HG03097 (cell line): ENCODE measurements around the gene MYOF.
A peak's percentile ranks its signal among the peaks of the same experiment; 100 is the strongest.

Source experiments
- ATAC-seq: cut with Tn5 transposase; IDR thresholded peaks from one replicate; pipeline ENCODE4 v1.9.1; 2021; ENCODE audit not compliant: unreplicated experiment, low FRiP score

MYOF gene

GRCh38 chr10:93272884-93273675 lies 209.1 kb downstream of the MYOF start:
- ATAC-seq = no peak

DNA sequence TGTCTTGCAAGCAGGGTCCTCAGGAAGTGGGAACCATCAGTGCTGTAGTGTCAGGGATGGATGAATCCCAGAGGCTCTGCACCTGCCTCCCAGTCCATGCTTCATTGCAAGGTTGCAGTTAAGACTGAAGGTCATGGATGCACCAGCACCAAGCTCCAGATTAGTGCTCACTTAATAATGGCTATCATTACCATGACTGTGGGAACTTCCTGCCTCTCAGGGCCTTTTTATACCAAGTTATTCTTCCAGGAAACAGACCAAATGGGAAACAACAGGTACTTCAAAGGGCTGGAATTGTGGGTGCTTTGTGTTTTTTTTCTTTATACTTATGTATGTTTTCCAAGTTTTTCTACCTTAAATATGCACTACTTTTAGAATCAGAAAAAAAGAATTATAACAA lies 210.8 kb downstream of the MYOF start:
- no peak for ATAC-seq

GRCh38 chr10:93269281-93269680 lies 212.9 kb downstream of the MYOF start:
- ATAC-seq = no peak

DNA sequence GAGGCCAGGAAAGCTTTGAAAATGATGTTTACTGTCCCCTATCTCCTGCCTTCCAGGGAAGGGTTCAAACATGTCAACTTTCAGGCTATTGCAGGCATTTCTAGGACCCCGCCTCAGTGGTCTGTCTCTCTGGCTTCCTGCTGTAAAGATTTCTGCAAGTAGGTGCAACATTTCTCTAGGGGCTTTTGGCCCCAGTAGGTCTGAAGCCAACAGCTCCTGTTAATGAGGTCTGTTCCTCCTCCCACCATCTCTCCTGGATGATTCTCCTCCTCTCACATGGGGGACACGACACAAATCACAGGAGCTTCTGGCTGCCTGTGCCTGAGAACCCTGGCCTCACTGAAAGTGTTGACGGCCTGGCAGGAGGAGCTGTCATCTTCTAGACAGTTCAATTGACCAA lies 214.1 kb downstream of the MYOF start:
- ATAC-seq = no peak

- ATAC-seq = peak; percentile 96
Observed at GRCh38 chr10:93267521-93267920, 214.6 kb downstream of the MYOF start.

DNA sequence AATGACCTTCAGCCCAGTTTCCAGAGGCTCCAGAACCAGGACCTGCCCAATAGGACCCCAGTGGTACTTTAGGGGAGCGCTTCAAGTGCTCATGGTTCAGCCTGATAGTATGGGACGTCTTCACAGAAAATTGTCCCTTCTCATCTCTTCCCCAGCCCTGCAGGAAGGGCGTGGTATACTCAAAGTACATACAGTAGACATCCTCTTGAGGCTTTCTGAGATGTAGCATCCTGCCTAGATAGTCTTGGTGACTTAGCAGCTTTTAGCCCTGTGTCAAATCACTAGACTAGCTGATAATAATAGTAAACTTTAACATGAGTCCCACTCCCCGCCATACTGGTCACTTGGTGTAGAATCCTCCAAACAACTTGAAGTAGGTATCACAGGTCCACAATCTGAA lies 215.3 kb downstream of the MYOF start:
- peak; percentile 24 for ATAC-seq

GRCh38 chr10:93261961-93262610 lies 220.0 kb downstream of the MYOF start:
- no peak for ATAC-seq

- ATAC-seq = no peak
Observed at GRCh38 chr10:93261089-93261488, 221.0 kb downstream of the MYOF start.

DNA sequence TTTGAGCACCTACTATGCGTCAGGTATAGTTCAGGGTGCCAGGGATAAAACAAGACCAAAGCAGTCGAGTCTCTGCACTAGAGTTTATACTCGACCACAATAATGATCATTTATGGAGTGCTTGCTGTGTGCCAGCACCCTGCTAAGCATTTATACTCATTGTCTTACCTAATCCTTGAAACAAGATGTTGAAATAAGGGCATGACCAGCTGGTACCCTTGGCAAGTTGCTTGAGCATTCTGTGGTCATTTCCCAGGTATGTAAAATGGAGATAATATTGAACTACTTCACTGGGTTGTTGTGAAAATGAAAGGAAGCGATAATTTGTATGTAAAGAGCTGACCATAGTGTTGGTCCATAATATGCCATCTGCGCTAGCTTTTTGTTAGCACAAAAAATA lies 223.0 kb downstream of the MYOF start:
- ATAC-seq = no peak
